GM21737 (cell line): ENCODE results near the gene RAI1.
A peak's percentile ranks its signal among the peaks of the same experiment; 100 is the strongest.
"Not testable (repeated sequence)": the region's sequence is repeated elsewhere in the genome, so short reads cannot be mapped to it uniquely, and the experiment has no call there.

Experiments
- ATAC-seq: cut with Tn5 transposase; IDR thresholded peaks from one replicate; pipeline ENCODE4 v1.9.1; 2021; ENCODE audit warnings: mild to moderate bottlenecking, moderate library complexity; ENCODE audit not compliant: unreplicated experiment

The RAI1 gene

GRCh38 chr17:17679243-17679642, 2.0 kb upstream of the RAI1 start:
- no peak for ATAC-seq

DNA sequence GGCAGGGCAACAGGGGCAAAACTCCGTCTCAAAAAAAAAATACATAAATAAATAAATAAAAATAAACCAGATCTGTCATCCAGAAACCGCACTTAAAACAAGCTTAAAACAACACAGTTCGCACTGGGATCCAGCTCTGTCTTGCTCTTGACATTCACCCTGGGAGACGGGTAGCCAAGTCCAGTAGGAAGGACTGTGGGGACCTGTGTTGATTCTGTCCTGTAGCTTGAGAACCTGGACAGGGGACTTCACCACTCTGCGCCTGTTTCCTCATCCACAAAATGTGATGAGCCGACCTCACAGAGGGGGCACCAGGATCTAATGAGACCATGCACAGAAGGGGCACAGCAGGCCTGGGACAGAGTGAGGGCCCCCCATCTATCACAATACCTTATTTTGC, 1.5 kb upstream of the RAI1 start:
- no peak for ATAC-seq

GRCh38 chr17:17680477-17681186, 626 bp upstream of the RAI1 start:
- ATAC-seq = no peak

DNA sequence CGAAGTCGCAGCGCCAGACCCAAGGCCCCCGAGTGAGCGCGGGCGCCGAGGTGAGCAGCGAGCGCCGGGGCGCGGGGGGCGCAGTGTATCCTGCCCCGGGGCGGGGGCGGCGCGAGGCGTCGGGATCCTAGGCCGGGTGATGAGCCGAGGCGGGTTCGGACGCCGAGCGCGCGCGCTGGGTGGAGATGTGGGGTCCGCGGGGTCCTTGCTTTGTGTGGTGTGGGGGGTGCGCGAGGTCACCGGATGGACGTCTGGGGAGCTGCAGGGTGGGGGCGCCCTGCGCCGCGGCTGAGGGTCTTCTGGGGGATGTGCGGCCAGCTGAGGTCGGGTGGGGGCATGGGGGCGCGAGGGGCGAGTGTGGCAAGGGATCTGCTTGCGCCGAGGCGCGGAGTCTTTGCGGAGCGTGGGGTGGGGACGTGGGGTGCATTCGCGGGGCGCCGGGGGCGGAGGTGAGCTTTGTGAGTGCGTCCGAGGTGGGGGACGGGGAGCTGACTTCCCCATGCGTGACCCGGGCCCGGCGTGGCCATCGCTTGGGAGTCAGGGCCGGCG, 560 bp downstream of the RAI1 start:
- ATAC-seq = peak; percentile 21

- peak; percentile 33 for ATAC-seq
Observed at GRCh38 chr17:17682293-17682736, 1.1 kb downstream of the RAI1 start.

DNA sequence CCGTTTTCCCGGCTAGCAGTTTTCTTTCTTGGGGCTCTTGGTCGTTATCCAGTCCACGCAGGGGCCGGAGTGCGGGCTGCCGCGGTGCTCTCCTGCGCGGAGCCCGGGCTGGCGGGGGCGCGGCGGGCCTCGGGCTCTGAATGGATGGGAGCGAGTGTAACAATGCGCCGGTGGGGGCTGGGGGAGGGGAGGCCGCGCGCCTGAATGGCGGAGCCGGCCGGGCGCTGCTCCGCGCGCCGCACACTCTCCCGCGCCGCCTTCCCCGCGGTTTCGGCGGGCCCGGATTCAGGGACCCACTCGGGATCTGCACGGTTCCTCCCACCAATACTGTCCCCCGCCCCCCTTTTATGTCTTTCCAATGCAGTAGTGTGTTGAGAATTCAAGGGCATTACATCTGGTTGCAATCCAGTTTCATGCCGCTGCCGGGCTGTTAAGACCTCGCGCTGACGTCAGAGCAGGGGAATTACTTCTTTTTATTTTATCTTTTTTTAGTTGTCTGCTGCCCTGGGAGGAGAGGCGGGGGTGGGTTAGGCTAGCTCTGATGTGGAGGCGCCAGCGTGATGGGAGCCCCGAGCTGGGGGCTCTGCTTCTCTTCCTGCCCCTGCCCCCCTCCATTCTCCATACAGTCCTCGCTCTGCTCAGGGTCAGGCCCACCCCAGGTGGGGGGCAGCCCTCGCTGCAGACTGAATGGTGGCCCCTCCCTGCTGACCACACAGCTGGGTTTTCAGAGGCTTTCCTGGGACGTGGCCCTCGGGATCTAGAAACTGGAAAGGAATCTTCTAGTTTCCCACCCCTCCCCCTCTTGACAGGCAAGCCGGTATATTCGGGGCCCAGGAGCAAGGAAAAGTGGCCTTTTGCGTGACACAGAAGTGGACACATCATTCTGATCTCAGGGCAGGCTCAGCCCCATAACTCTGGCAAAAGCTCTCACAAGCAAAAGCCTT, 1.8 kb downstream of the RAI1 start:
- peak; percentile 17 for ATAC-seq

- ATAC-seq = no peak
Observed at GRCh38 chr17:17683710-17684365, 2.6 kb downstream of the RAI1 start.

DNA sequence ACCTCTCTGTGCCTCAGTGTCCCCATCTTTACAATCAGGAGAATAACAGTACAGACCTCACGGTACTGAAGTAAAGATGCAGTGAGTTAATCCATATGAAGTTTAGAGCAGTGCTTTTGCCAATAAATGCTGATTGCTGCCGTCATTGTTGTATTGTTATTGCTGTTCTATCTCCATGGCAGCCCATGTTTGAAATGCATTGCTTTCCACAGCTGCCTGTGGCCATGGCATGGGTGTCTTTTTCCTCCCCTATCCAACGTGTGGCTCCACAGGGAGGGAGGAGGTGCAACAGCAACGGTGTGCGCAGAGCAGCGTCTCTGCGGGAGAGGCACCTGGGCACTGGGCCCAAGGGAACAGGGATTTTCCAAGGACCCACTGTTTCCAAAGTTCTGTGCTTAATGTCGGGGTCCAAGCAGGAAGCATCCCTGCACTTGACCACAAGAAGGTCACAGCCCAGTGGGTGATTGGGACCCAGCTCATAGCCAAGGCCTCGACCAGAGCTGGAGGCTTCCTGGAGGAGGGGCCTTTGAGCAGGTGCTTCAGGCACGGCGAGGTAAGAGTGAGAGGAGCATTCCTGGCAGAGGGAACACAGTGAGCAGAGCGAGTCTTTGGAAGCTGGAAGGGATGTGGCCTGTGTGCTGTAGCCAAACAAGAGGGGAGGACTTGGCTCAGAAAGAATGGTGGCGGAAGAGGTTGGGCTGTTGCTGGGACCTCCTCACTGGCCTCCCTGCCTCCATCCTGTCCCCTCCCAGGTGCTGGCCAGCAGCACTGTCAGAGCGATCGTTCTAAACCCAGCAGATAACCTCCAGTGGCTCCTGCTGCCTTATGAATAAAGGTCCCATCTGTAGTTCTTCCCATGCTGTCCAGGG, 3.9 kb downstream of the RAI1 start:
- no peak for ATAC-seq

DNA sequence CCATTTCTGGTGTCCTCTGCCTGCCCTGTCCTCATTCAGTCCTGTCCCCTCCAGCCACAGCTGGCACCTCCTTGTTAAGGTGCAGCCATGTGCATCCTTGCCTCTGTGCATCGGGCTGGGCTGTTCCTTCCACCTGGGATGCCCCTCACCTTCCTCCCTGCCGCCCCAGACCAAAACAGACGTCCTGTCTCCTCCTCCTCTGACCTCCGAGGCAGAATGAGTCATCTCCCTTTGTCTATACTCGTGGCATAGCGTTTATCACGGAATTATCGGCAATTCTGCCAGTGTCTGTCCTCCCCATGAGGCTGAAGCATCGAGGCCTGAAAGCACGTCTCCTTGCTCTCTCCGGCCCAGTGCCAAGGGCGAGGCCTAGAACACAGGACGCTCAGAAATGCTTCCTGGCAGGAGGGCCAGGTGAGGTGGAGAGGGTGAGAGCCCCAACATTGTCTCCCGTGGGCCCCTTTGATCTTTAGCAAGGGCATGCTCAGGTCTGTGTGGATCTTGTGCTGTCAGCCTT, 4.6 kb downstream of the RAI1 start:
- no peak for ATAC-seq

- ATAC-seq = no peak
Observed at GRCh38 chr17:17689312-17689711, 8.1 kb downstream of the RAI1 start.

DNA sequence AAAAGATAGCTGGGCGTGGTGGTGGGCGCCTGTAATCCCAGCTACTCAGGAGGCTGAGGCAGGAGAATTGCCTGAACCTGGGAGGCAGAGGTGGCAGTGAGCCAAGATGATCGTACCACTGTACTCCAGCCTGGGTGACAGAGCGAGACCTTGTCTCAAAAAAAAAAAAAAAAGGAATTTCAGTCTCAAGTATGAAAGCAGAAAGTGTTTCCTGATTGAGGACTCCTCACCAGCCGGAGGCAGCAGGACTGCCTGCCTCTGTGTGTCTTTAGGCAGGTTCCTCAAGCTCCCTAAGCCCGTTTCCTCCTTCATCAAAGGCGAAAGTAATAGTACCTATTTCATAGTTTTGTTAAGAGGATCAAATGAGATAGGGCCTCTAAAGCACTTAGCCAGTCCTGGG, 9.0 kb downstream of the RAI1 start:
- not testable (repeated sequence) for ATAC-seq

- peak; percentile 36 for ATAC-seq
Observed at GRCh38 chr17:17691468-17692263, 10.4 kb downstream of the RAI1 start.

DNA sequence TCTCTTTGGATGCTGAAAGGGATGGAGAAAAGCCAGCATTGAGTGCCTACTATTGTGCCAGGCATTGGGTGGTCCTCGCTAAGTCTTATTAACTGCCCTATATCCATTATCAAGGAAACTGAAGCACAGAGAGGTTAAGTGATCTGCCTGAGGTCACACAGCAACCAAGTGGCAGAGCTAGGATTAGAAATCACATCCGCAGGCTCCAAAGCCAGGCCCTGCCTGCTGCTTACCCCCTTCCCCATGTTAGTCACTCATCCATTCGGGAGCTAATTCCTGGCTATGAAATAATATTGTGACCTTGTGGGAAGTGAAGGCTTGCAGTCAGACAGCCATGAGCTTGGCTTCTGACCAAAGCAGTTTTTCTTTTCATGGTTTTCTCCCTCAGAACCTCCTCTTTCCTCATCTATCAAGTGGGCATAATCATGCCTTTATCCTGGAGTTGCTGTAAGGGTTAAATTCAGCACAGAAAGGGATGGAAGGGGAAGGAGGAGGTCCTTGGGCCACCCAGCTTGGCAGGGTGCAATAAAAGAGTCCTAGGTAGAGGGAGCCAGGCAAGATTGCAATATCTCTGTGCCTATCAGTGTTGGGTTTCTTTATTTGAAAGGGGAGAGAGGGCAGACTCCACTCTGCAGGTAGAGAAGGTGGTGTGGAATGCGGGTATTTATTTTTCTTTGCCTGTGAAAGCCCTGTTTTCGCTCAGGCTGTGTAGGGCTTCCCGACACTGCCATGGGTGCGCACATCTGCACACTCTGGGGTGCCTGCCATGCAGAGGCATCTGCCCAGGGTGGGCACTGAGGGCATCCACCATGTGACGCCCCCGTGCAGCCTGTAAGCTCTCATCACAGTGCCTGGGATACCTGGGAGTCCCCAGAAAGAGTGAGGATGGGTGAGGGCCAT, 11.3 kb downstream of the RAI1 start:
- ATAC-seq = no peak

GRCh38 chr17:17693253-17694168, 12.3 kb downstream of the RAI1 start:
- no peak for ATAC-seq

DNA sequence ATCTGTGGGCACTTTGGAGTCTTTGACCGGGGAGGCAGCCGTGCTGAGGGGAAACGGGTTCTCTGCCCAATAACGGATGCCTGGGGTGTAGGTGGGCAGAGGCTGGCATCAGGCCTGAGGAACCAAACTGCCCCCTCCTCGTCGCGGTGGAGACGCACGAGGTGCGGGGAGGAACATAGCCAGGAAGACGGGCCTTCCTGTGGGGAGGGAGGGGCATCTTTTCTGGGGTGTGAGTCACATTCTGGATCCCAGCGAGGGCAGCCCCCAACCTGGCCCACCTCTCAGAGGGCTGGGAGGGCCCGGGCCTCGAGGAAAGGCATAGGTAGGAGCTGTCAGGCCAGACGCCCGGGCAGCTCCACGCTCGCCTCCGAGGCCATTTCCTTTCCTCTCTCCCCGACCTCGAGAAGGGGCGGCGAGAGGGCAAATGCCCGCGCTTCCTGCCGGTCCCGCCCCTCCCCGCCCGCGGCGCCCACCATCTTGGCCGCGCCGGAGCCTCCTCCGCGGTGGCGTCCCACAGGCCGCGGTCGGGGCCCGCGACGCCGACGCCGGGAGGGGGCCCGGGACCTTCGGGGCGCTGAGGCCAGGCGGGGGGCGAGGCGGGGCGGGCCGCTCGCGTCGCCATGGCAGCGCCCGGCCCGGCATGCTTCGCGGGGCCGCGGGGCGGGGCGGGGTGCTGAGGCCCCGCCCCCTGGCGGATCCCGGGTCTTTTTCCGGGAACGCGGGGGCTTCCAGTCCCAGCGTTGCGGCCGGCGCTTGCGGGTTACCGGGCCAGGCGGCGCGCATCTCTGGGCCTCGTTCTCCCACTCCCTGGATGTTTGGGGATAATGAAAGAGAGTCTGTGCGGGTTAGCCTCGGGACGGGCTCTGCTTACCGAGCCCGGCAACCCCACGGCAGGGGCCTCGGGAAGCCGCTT, 13.2 kb downstream of the RAI1 start:
- ATAC-seq = peak; percentile 41

GRCh38 chr17:17696085-17696484, 14.8 kb downstream of the RAI1 start:
- no peak for ATAC-seq
